DMS79 treated with DMSO at 0.1 percent for 48 hours (cell line): ENCODE results near the gene C4orf51.
A peak's percentile ranks its signal among the peaks of the same experiment; 100 is the strongest.
"Not testable (repeated sequence)": the region's sequence is repeated elsewhere in the genome, so short reads cannot be mapped to it uniquely, and the experiment has no call there.

Experiments
- DNase-seq: peaks from one replicate; lab custom pipeline; 2025; lab: John Stamatoyannopoulos, UW

Gene C4orf51

GRCh38 chr4:145679991-145680455 lies at the start of gene C4orf51:
Gene C4orf51 (plus strand): TSS chr4:145680146. CDS start chr4:145680204, 58 bp downstream.
- DNase-seq: peak; percentile 63

GRCh38 chr4:145635117-145635516 lies 44.8 kb upstream of the C4orf51 start:
- no peak for DNase-seq

- DNase-seq: no peak
Measured at GRCh38 chr4:145635630-145636029, 44.3 kb upstream of the C4orf51 start.

GRCh38 chr4:145639186-145639698 lies 40.7 kb upstream of the C4orf51 start:
- DNase-seq: no peak

GRCh38 chr4:145640236-145640635 lies 39.7 kb upstream of the C4orf51 start:
- not testable (repeated sequence) for DNase-seq

GRCh38 chr4:145643295-145643694 lies 36.7 kb upstream of the C4orf51 start:
- DNase-seq: no peak

- no peak for DNase-seq
Measured at GRCh38 chr4:145644699-145645098, 35.2 kb upstream of the C4orf51 start.

GRCh38 chr4:145656156-145656555 lies 23.8 kb upstream of the C4orf51 start:
- DNase-seq: no peak

- no peak for DNase-seq
Measured at GRCh38 chr4:145660064-145660463, 19.9 kb upstream of the C4orf51 start.

GRCh38 chr4:145663194-145663593 lies 16.8 kb upstream of the C4orf51 start:
- DNase-seq: no peak

- DNase-seq: no peak
Measured at GRCh38 chr4:145665773-145666172, 14.2 kb upstream of the C4orf51 start.

- no peak for DNase-seq
Measured at GRCh38 chr4:145670422-145670821, 9.5 kb upstream of the C4orf51 start.

GRCh38 chr4:145679520-145679919 lies 426 bp upstream of the C4orf51 start:
- peak; percentile 84 for DNase-seq

- no peak for DNase-seq
Measured at GRCh38 chr4:145680902-145681301, 956 bp downstream of the C4orf51 start.

- no peak for DNase-seq
Measured at GRCh38 chr4:145681518-145681917, 1.6 kb downstream of the C4orf51 start.

GRCh38 chr4:145681956-145682355 lies 2.0 kb downstream of the C4orf51 start:
- no peak for DNase-seq

GRCh38 chr4:145686991-145687390 lies 7.0 kb downstream of the C4orf51 start:
- no peak for DNase-seq

GRCh38 chr4:145690610-145691009 lies 10.7 kb downstream of the C4orf51 start:
- no peak for DNase-seq

GRCh38 chr4:145691416-145691815 lies 11.5 kb downstream of the C4orf51 start:
- DNase-seq: not testable (repeated sequence)

GRCh38 chr4:145694929-145695328 lies 15.0 kb downstream of the C4orf51 start:
- no peak for DNase-seq

GRCh38 chr4:145697332-145697731 lies 17.4 kb downstream of the C4orf51 start:
- DNase-seq: no peak

GRCh38 chr4:145698507-145698906 lies 18.6 kb downstream of the C4orf51 start:
- no peak for DNase-seq

- DNase-seq: no peak
Measured at GRCh38 chr4:145703850-145704497, 24.0 kb downstream of the C4orf51 start.

GRCh38 chr4:145709336-145709735 lies 29.4 kb downstream of the C4orf51 start:
- peak; percentile 85 for DNase-seq
